Ishikawa (cell line): Measurements from ENCODE around the gene CHIA.

Experiments
- CEBPB ChIP-seq: IDR thresholded peaks from 2 replicates; pipeline ENCODE4 v1.6.1; 2012
- CREB1 ChIP-seq: IDR thresholded peaks from 2 replicates; pipeline ENCODE4 v1.6.1; 2012; ENCODE audit warnings: low read depth
- EGR1 ChIP-seq: IDR thresholded peaks from 2 replicates; pipeline ENCODE4 v1.6.1; 2012
- EP300 ChIP-seq: IDR thresholded peaks from 2 replicates; pipeline ENCODE4 v1.6.1; 2012; ENCODE audit warnings: borderline replicate concordance
- FOXM1 ChIP-seq: IDR thresholded peaks from 2 replicates; pipeline ENCODE4 v1.6.1; 2012; ENCODE audit warnings: low read depth, borderline replicate concordance
- NFIC ChIP-seq: IDR thresholded peaks from 2 replicates; pipeline ENCODE4 v1.6.1; 2012
- RAD21 ChIP-seq: IDR thresholded peaks from 2 replicates; pipeline ENCODE4 v1.6.1; 2012; ENCODE audit warnings: low read depth
- TAF1 ChIP-seq: IDR thresholded peaks from 2 replicates; pipeline ENCODE4 v1.6.1; 2012; ENCODE audit warnings: low read depth, mild to moderate bottlenecking
- TCF12 ChIP-seq: IDR thresholded peaks from 2 replicates; pipeline ENCODE4 v1.6.1; 2012; ENCODE audit warnings: low read depth
- TEAD4 ChIP-seq: IDR thresholded peaks from 2 replicates; pipeline ENCODE4 v1.6.1; 2012
- YY1 ChIP-seq: IDR thresholded peaks from 2 replicates; pipeline ENCODE4 v1.6.1; 2012; ENCODE audit warnings: low read depth
- ZBTB7A ChIP-seq: IDR thresholded peaks from 2 replicates; pipeline ENCODE4 v1.6.1; 2012; ENCODE audit warnings: low read depth
- TF ChIP-seq, protein P1 (sequence below): IDR thresholded peaks from 2 replicates; pipeline ENCODE4 v1.6.1; 2012
- TF ChIP-seq, protein P2 (sequence below): IDR thresholded peaks from 2 replicates; pipeline ENCODE4 v1.6.1; 2012; ENCODE audit warnings: low read depth, mild to moderate bottlenecking
- TF ChIP-seq, protein P3 (sequence below): IDR thresholded peaks from 2 replicates; pipeline ENCODE4 v1.6.1; 2012

The CHIA gene

DNA sequence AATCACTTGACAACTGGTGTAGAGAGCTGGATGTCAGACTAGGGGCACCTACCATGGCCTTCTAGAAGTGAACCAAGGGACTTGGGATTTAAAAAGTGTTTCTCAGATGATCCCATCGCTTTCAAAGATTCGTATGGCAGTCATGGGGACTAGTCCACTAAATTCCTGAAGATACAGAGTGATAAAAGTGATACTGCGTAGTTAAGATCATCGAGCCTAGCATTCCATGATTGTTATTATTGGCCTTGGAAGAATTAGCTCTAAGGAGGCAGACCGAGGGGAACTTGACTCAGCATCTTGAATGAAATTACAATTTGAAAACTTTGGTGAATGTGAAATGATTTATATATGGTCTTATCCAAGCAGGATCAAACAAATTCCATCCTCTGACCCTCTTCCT is 1.3 kb upstream of the CHIA start:
- TF ChIP-seq, protein P1, sequence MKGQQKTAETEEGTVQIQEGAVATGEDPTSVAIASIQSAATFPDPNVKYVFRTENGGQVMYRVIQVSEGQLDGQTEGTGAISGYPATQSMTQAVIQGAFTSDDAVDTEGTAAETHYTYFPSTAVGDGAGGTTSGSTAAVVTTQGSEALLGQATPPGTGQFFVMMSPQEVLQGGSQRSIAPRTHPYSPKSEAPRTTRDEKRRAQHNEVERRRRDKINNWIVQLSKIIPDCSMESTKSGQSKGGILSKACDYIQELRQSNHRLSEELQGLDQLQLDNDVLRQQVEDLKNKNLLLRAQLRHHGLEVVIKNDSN = no peak
- TF ChIP-seq NFIC = no peak
- no peak for TF ChIP-seq EP300
- TF ChIP-seq, protein P2, sequence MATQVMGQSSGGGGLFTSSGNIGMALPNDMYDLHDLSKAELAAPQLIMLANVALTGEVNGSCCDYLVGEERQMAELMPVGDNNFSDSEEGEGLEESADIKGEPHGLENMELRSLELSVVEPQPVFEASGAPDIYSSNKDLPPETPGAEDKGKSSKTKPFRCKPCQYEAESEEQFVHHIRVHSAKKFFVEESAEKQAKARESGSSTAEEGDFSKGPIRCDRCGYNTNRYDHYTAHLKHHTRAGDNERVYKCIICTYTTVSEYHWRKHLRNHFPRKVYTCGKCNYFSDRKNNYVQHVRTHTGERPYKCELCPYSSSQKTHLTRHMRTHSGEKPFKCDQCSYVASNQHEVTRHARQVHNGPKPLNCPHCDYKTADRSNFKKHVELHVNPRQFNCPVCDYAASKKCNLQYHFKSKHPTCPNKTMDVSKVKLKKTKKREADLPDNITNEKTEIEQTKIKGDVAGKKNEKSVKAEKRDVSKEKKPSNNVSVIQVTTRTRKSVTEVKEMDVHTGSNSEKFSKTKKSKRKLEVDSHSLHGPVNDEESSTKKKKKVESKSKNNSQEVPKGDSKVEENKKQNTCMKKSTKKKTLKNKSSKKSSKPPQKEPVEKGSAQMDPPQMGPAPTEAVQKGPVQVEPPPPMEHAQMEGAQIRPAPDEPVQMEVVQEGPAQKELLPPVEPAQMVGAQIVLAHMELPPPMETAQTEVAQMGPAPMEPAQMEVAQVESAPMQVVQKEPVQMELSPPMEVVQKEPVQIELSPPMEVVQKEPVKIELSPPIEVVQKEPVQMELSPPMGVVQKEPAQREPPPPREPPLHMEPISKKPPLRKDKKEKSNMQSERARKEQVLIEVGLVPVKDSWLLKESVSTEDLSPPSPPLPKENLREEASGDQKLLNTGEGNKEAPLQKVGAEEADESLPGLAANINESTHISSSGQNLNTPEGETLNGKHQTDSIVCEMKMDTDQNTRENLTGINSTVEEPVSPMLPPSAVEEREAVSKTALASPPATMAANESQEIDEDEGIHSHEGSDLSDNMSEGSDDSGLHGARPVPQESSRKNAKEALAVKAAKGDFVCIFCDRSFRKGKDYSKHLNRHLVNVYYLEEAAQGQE = no peak
- TF ChIP-seq EGR1 = no peak
- no peak for TF ChIP-seq FOXM1
- TF ChIP-seq TEAD4 = no peak
- no peak for TF ChIP-seq TAF1
- no peak for TF ChIP-seq RAD21
- no peak for TF ChIP-seq ZBTB7A
- no peak for TF ChIP-seq CREB1
- TF ChIP-seq TCF12 = no peak
- TF ChIP-seq, protein P3, sequence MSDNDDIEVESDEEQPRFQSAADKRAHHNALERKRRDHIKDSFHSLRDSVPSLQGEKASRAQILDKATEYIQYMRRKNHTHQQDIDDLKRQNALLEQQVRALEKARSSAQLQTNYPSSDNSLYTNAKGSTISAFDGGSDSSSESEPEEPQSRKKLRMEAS = no peak
- no peak for TF ChIP-seq CEBPB
- no peak for TF ChIP-seq YY1

DNA sequence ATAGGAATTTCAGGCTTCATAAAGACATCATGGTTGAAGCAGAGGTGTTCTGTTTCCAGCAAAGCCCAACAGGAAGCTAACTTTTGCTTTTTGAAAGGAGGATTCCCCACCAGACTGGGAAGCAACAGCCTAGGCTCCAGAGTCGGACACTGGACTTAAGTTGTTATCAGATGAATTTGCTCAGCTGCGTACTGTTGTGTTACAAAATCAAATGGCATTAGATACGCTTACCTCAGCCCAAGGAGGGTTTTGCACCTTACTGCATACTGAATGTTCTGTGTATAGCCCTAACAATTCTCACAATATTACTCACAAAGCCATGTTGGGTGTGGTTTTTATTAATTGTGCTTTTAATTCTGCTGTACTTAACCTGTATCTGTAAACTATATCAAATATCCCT is 547 bp upstream of the CHIA start:
- no peak for TF ChIP-seq TCF12
- no peak for TF ChIP-seq YY1
- TF ChIP-seq RAD21 = no peak
- TF ChIP-seq ZBTB7A = no peak
- TF ChIP-seq FOXM1 = no peak
- TF ChIP-seq TEAD4 = no peak
- TF ChIP-seq EGR1 = no peak

DNA sequence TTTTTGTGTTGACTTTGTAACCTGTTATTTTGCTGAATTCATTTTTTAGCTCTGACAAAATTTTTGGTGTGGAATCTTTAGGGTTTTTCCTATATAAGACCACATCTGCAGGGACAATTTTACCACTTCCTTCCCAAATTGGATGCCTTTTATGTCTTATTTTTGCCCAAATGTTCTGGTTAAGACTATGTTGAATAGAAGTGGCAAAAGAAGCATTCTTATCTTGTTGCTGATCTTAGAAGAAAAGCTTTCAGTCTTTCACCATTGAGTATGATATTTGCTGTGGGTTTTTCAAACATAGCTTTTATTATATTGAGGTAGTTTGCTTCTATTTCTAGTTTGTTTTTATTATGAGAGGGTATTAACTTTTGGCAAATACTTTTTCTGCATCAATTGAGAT is 3.7 kb downstream of the CHIA start:
- no peak for TF ChIP-seq CEBPB
- TF ChIP-seq, protein P2 = no peak
- TF ChIP-seq, protein P3 = no peak
- no peak for TF ChIP-seq RAD21
- no peak for TF ChIP-seq ZBTB7A
- TF ChIP-seq EP300 = no peak
- TF ChIP-seq, protein P1 = no peak
- TF ChIP-seq TAF1 = no peak
- no peak for TF ChIP-seq NFIC
- TF ChIP-seq EGR1 = no peak
- no peak for TF ChIP-seq CREB1
- no peak for TF ChIP-seq TCF12

DNA sequence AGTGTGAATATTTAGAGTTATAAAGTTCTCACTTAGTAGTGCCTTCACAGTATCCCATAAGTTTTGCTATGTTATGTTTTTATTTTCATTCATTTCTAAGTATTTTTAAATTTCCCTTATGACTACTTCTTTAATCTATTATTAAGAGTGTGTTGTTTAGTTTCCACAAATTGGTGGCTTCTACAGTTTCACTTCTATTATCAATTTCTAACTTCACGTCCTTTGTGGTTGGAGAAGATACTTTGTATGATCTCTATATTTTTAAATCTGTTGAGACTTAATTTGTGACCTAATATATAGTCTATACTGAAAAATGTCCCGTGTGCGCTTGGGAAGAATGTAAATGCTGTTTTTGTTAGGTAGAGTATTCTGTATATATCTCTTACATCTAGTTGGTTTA is 11.7 kb downstream of the CHIA start:
- TF ChIP-seq NFIC (no peak), EP300 (no peak), FOXM1 (no peak), ZBTB7A (no peak), YY1 (no peak), TCF12 (no peak), CREB1 (no peak)
- TF ChIP-seq, protein P2 = no peak

DNA sequence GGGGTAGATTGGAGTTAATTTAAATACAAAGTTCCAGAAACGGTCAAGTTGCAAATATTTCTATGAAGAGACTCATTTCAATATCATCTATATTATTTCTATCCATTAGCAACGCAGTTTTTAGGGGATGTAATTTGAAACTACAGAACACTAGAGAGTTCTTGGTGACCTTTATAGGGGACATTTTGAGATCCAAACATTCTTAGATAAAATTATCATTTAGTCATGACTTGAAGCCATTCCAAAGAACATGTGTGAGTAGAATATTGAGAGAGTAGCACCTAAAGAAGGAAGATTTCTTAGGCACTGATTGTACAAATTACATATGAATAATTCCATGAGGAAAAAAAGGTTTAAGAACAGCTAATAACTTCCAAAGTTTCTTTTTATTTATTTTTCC is 19.0 kb downstream of the CHIA start:
- TF ChIP-seq RAD21 (no peak), TAF1 (no peak), NFIC (no peak), TCF12 (no peak), CEBPB (no peak), FOXM1 (no peak), EGR1 (no peak), YY1 (no peak)
- TF ChIP-seq, protein P1 = no peak
